GM19240 (cell line): ENCODE results near the gene ARHGEF5.
"Not testable (repeated sequence)": the region's sequence is repeated elsewhere in the genome, so short reads cannot be mapped to it uniquely, and the experiment has no call there.

Source experiments
- DNase-seq: peaks from one replicate; pipeline ENCODE4 v3.0.0; 2011; ENCODE audit warnings: low spot score; ENCODE audit not compliant: insufficient read length

The ARHGEF5 gene

DNA sequence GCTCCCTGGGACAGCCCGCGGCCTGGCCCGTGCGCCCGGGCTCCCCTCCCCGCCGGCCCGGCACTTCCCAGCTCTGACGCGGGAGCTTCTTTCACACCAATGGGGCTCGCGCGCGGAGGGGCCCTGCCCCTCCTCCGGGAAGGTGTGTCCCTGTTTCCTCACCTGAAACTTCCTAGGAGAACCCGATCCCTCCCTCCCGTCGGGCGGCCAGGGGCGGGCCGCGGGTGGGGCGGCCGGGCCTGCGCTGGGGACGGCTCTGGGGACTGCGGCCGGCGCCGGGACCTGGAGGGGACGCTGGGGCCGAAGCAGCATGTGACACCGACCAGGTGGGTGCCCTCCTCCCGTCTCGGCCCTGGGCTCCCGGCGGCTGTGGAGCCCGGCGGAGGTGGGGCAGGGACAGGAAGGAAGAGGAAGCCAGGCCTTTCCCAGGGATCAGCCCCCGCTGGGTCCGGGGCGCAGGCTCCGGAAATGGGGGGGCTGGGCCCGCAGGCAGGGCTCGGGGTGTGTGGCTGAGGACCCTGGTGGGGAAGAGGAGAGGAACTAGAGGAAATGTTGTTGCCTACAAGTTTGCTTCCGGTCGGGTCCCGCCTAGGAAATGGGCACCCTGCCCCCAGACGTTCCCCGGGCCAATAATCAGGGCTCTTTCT is at the start of gene ARHGEF5:
ARHGEF5 (plus strand) TSS at position 227 of the 647 bp plus-strand sequence. CDS start 7,268 bp downstream, outside the sequence.
- DNase-seq: not testable (repeated sequence)

DNA sequence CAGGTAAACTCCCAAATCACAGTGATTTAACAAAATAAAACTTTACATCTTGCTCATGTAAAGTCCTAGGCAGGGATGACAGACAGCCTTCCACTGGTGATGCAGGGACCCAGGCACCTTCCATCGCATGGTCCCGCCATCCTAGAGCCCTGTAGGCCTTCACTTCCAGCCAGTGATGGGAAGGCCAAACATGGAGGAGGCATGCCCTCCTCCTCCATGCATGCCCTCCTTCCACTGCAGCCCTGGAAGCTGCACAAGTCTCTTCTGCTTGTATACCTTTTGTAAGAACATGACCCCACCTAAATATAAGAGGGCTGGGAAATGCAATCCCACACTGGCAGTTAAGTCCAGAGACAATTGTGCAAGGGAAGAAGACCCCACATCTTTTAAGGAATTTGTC is 45.5 kb upstream of the ARHGEF5 start:
- DNase-seq: not testable (repeated sequence)

GRCh38 chr7:144311218-144311617 is 44.0 kb upstream of the ARHGEF5 start:
- DNase-seq: not testable (repeated sequence)

GRCh38 chr7:144311872-144312469 is 43.2 kb upstream of the ARHGEF5 start, which contains the start of gene OR2A1:
OR2A1 (plus strand) TSS chr7:144312419; CDS start chr7:144318125, 5,706 bp downstream.
- DNase-seq: not testable (repeated sequence)

GRCh38 chr7:144317537-144317936 is 37.7 kb upstream of the ARHGEF5 start:
- not testable (repeated sequence) for DNase-seq

DNA sequence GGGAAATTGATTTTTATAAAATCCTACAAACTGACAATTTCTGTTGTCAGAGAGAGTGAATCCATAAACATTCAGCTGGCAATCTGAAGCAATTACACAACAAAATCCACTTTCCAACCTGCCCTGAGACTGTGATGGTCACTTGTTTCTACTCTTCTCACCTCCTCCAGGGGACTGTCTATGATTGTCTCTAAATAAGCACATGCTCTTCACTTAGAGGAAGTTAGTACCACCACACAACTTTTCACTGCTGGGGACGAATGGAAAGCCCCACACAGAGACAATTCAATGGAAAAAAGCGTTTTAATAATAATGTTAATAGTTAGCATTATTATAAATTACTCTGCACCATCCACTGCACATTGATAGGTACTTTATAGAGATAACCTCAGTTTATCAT is 35.7 kb upstream of the ARHGEF5 start:
- DNase-seq: not testable (repeated sequence)

DNA sequence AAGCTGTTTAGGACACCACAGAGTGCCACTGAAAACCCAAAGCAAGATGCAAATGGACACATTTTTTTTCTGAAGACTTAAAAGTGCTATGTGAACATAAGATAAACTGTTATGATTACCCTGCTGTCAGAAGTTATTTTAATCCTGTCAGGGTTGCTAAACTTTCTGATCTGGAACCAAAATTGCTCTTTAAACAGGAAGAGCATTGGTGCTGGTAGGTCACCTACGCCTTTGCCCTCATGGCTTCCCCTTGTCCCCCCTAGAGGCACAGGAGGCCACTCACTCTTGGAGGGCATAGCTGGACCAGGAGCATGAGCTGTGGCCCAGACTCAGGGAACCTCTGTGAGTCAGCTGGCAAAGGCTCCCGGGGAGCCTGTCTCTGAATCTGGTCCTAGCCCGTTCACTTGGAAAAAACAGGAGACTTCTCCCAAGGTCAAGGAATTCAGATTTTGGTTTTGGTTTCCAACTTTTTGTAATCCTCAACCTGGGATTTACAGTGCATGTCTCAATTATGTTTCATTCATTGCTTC is 33.5 kb upstream of the ARHGEF5 start:
- DNase-seq: not testable (repeated sequence)

- not testable (repeated sequence) for DNase-seq
Observed at GRCh38 chr7:144323359-144323758, 31.8 kb upstream of the ARHGEF5 start.

DNA sequence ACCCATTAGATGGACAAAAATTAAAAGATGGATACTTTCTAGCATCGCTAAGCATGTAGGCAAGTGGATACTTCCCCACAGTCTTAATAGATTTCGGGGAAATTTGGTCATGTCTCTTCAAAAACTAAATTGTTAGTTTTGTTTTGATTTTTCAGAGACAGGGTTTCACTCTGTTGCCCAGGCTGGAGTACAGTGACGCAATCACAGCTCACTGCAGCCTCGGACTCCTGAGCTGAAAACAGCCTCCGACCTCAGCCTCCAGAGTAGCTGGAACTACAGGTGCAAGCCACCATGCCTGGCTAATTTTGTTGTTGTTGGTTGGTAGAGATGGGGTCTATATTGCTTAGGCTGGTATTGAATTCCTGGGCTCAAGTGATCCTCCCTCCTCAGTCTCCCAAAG is 29.3 kb upstream of the ARHGEF5 start:
- DNase-seq: not testable (repeated sequence)

DNA sequence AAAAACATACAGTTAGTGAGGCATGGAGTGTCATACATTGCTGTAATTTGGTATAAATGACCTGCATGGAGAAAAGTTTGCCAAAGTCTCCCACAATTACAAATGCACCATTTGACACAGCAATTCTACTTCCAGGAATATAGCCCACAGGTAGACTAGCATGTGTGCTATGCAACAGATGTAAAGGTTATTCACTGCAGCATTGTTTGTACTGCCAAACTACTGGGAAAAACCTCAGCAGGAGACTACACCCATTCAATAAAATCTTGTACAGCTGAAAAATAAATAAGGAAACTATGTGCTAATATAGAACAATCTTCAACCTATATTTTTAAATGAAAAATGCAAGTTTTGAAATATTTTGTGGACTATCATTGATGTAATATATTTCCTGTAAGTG is 25.2 kb upstream of the ARHGEF5 start:
- not testable (repeated sequence) for DNase-seq

GRCh38 chr7:144331221-144331995 is 23.8 kb upstream of the ARHGEF5 start:
- not testable (repeated sequence) for DNase-seq

- not testable (repeated sequence) for DNase-seq
Observed at GRCh38 chr7:144331996-144332288, 23.3 kb upstream of the ARHGEF5 start.

- DNase-seq: not testable (repeated sequence)
Observed at GRCh38 chr7:144348625-144349024, 6.6 kb upstream of the ARHGEF5 start.

- not testable (repeated sequence) for DNase-seq
Observed at GRCh38 chr7:144351667-144352066, 3.5 kb upstream of the ARHGEF5 start.

DNA sequence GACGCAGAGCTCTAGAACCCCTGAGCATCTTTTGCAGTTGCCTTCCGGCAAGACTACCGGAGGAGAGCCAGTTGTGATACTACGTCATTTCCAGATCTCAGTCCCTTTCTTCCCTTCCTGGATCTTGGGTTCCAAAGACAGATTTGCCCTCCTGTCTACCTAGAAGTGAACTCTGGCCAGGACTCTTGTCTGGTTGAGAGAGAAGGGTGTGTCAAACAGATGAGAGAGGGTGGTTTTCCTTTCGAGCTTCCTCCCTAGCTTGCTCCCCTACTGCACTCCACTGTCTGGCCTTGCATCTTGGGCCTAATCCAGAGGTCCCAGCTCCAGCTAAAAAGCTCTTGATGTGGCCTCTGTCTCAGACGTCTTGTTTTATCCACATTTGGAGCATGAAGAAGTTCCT is 983 bp downstream of the ARHGEF5 start:
- not testable (repeated sequence) for DNase-seq

DNA sequence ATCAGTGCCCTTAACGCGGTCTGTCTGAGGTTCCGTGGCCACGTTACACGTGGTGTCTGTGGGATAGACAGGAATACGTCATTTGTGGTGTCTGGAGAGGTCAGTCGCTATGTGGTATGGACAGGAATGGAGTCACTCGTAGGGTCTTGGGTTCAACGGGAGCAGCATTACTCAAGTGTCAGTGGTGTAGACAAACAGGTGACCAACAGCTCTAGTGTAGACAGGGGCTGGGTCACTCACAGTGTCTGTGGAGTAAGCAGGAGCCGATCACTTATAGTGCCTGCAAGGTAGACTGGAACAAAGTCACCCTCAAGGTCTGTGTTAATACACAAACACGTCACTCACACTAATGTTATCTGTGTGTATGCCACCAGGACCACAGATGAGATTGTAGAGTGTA is 1.7 kb downstream of the ARHGEF5 start:
- not testable (repeated sequence) for DNase-seq

DNA sequence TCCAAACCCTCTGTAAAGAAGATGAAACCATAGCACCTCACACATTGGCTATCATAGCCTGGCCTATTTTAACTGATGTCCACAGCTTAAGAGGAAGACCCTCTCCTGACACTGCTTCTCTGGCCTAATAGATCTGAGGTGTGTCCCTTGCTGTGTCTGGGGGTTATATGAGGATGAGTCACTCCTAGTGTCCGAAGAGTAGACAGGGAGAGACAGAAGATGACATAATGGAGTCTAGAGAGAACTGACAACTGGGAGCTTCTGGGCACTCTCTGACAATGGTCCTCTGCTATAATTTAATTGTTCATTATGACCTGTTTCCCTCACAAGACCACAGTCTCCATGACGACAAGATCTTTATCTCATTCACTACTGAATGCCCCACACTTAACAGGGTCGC is 6.9 kb downstream of the ARHGEF5 start:
- not testable (repeated sequence) for DNase-seq

- DNase-seq: not testable (repeated sequence)
Observed at GRCh38 chr7:144365523-144365922, 10.3 kb downstream of the ARHGEF5 start.

DNA sequence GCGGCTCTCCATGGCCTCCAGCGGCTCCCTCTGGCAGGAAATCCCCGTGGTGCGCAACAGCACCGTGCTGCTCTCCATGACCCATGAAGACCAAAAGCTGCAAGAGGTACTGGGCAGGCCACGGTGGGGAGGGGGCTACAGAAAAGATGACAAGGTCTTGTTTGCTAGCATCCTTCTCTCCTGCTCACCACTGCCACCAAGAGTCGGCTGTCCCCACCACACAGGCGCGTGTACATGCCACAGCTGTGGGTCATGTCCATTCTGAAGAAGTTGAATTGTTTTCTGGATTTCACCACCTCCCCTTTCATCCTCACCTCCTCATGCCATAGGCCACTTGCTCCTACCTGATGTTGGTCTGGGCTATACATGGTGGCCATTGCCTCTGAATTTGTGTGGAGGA is 12.0 kb downstream of the ARHGEF5 start:
- not testable (repeated sequence) for DNase-seq

- not testable (repeated sequence) for DNase-seq
Observed at GRCh38 chr7:144369221-144369620, 14.0 kb downstream of the ARHGEF5 start.

DNA sequence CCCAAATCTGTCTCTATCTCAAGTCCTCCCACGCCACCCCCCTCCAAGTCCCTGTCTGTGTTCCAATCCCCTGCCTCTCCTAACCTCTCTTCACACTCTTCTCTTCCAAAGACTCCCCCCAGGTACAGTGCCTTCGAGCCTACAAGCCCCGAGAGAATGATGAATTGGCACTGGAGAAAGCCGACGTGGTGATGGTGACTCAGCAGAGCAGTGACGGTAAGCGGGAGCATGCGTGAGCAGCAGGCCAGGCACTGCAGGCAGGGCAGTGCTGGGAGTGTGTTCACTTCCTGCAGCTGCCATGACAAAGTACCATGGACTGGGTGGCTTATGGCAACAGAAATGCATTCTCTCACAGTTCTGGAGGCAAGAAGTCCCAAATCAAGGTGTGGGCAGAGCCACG is 23.4 kb downstream of the ARHGEF5 start:
- DNase-seq: no peak
